BE2C (cell line): ENCODE data around the gene ARHGEF12.
A peak's percentile ranks its signal among the peaks of the same experiment; 100 is the strongest.

Experiments
- DNase-seq: peaks from one replicate; pipeline ENCODE4 v3.0.0-alpha.2; 2020
- H3K27me3 ChIP-seq: fragments of 250-450 bp; sonication (Bioruptor Pico); 2 replicates; pipeline ENCODE4 v1.5.1; 2020; ENCODE audit warnings: mild to moderate bottlenecking
- H3K36me3 ChIP-seq: fragments of 250-450 bp; sonication (Bioruptor Pico); 2 replicates; pipeline ENCODE4 v1.5.1; 2020; ENCODE audit warnings: mild to moderate bottlenecking
- H3K4me1 ChIP-seq: fragments of 250-450 bp; sonication (Bioruptor Pico); 2 replicates; pipeline ENCODE4 v1.5.1; 2020
- H3K4me3 ChIP-seq: 2 replicates; pipeline ENCODE4 v1.5.1; 2011; ENCODE audit warnings: low read depth, low read length
- H3K9me3 ChIP-seq: fragments of 250-450 bp; sonication (Bioruptor Pico); 2 replicates; pipeline ENCODE4 v1.5.1; 2020
- CTCF ChIP-seq: IDR thresholded peaks from 2 replicates; pipeline ENCODE4 v1.5.1; 2012; ENCODE audit warnings: mild to moderate bottlenecking, low read depth, low read length

Gene ARHGEF12

GRCh38 chr11:120314861-120315260, 21.4 kb upstream of the ARHGEF12 start:
- Histone ChIP-seq H3K36me3 (no peaks in the 10 kb centered on the region), H3K9me3 (no peaks in the 10 kb centered on the region), H3K4me3 (no peak overlapping the region), H3K27me3 (no peaks in the 10 kb centered on the region), H3K4me1 (no peaks in the 10 kb centered on the region)
- TF ChIP-seq CTCF = no peak
- DNase-seq = no peak

GRCh38 chr11:120316880-120317688, 19.1 kb upstream of the ARHGEF12 start:
- no peak for DNase-seq
- no peak overlapping the region for H3K4me3 ChIP-seq
- H3K27me3 ChIP-seq = no peaks in the 10 kb centered on the region
- H3K36me3 ChIP-seq = no peaks in the 10 kb centered on the region
- no peaks in the 10 kb centered on the region for H3K4me1 ChIP-seq
- H3K9me3 ChIP-seq = no peaks in the 10 kb centered on the region
- TF ChIP-seq CTCF = no peak

- DNase-seq = no peak
- TF ChIP-seq CTCF = no peak
- Histone ChIP-seq H3K4me1 (no peaks in the 10 kb centered on the region), H3K36me3 (no peaks in the 10 kb centered on the region), H3K4me3 (no peak overlapping the region), H3K9me3 (no peaks in the 10 kb centered on the region), H3K27me3 (no peaks in the 10 kb centered on the region)
Measured at GRCh38 chr11:120317689-120318480, 18.3 kb upstream of the ARHGEF12 start.

GRCh38 chr11:120318906-120319305, 17.3 kb upstream of the ARHGEF12 start:
- TF ChIP-seq CTCF = no peak
- DNase-seq = no peak
- H3K4me3 ChIP-seq = no peak overlapping the region
- no peaks in the 10 kb centered on the region for H3K36me3 ChIP-seq
- H3K4me1 ChIP-seq = no peaks in the 10 kb centered on the region
- H3K9me3 ChIP-seq = no peaks in the 10 kb centered on the region
- no peaks in the 10 kb centered on the region for H3K27me3 ChIP-seq

GRCh38 chr11:120324932-120325810, 11.0 kb upstream of the ARHGEF12 start, which contains the start of gene TLCD5:
TSS of gene TLCD5 (plus strand) at chr11:120325299. CDS start at chr11:120327442, 2,143 bp downstream.
- peaks cover 6% of the 10 kb centered on the region; the same call in 1 of the 2 replicates for H3K36me3 ChIP-seq
- H3K4me3 ChIP-seq = peak within 1 kb of the TSS; percentile 83
- H3K4me1 ChIP-seq = peaks cover 11% of the 10 kb centered on the region; the same call in 1 of the 2 replicates
- H3K9me3 ChIP-seq = no peaks in the 10 kb centered on the region
- peak; percentile 92 for DNase-seq
- peak; percentile 16 for TF ChIP-seq CTCF
- no peaks in the 10 kb centered on the region for H3K27me3 ChIP-seq
